HepG2 (cell line): ENCODE measurements around the gene R3HCC1L. TPM values are rescaled to one million over a fixed set of nuclear protein-coding genes. Genes with fewer than 3 reads are reported as not detected.

Source experiments
- ATAC-seq: fragments of 200-7000 bp; cut with Tn5 transposase; 3 replicates; pipeline ENCODE4 v1.9.1; 2020; ENCODE audit warnings: mild to moderate bottlenecking, moderate library complexity
- BruUV-seq: library from RNA; stranded (reverse); fragments of 400-500 nt; replicated peaks from 2 replicates; lab custom pipeline; 2021; lab: Mats Ljungman, UMichigan
- CTCF ChIA-PET: fragments of 300-600 bp; formaldehyde crosslinking; extraction: SDS; loops from one replicate; lab custom pipeline; 2021; ENCODE audit warnings: low total read pairs, inconsistent platforms, low intra/inter-chr PET ratio; lab: Yijun Ruan, JAX
- POLR2A ChIA-PET: fragments of 350-600 bp; sonication (Branson Sonifier 250); formaldehyde crosslinking; loops from one replicate; lab custom pipeline; 2020; ENCODE audit warnings: antibody characterized with exemption, inconsistent platforms; lab: Yijun Ruan, JAX
- DNase-seq: peaks from one replicate; pipeline ENCODE4 v3.0.0-alpha.2; 2015; ENCODE audit warnings: low spot score
- FAIRE-seq: peaks from 3 replicates; lab custom pipeline; 2011; peaks lifted over from hg19 to GRCh38; lab: Jason Lieb, UNC
- H2AFZ ChIP-seq: one replicate; pipeline ENCODE4 v1.6.1; 2011; ENCODE audit warnings: low read length, inconsistent platforms
- H3K27ac ChIP-seq: fragments of 300-600 bp; 3 replicates; pipeline ENCODE4 v1.8.0; 2011; ENCODE audit warnings: mixed run types, mild to moderate bottlenecking, mixed read lengths, low read length, inconsistent platforms; ENCODE audit not compliant: insufficient read depth; ENCODE audit errors: extremely low read length
- H3K27me3 ChIP-seq, 2 experiments: fragments of 200-600 bp in 1 of 2; 2 replicates in 1 of 2; 3 replicates in 1 of 2; pipeline versions ENCODE4 v1.6.0 to v1.8.0; 2011; ENCODE audit warnings: low read length in 2 of 2, mild to moderate bottlenecking in 2 of 2, moderate library complexity in 2 of 2, inconsistent platforms in 1 of 2; ENCODE audit not compliant: insufficient read depth in 2 of 2, control insufficient read depth in 1 of 2
- H3K36me3 ChIP-seq, 2 experiments: fragments of 200-600 bp in 1 of 2; replicated peaks in 1 of 2; 2 replicates in 1 of 2; 3 replicates in 1 of 2; pipeline versions ENCODE4 v1.5.1 to v1.8.0; 2011; ENCODE audit warnings: low read length in 2 of 2, inconsistent platforms in 1 of 2; ENCODE audit not compliant: insufficient read depth in 2 of 2, control insufficient read depth in 1 of 2
- H3K4me1 ChIP-seq: 2 replicates; pipeline ENCODE4 v1.5.1; 2012; ENCODE audit warnings: low read length, inconsistent platforms; ENCODE audit not compliant: insufficient read depth
- H3K4me2 ChIP-seq: 2 replicates; pipeline ENCODE4 v1.6.0; 2011; ENCODE audit warnings: low read depth, low read length, inconsistent platforms
- H3K4me3 ChIP-seq, 3 experiments: fragments of 200-600 bp in 1 of 3; sonication (generic), shearing (Covaris generic) in 1 of 3; replicated peaks in 1 of 3; 2 replicates each; pipeline ENCODE4 v1.5.1; 2011 to 2016; ENCODE audit warnings: low read length in 3 of 3, inconsistent platforms in 2 of 3, low read depth in 2 of 3, mild to moderate bottlenecking in 2 of 3, control low read depth in 1 of 3, mixed read lengths in 1 of 3; ENCODE audit not compliant: insufficient read depth in 1 of 3
- H3K79me2 ChIP-seq: one replicate; pipeline ENCODE4 v1.6.1; 2011; ENCODE audit warnings: low read length, inconsistent platforms; ENCODE audit not compliant: insufficient read depth
- H3K9ac ChIP-seq: 2 replicates; pipeline ENCODE4 v1.6.0; 2011; ENCODE audit warnings: mild to moderate bottlenecking, low read depth, low read length, inconsistent platforms; ENCODE audit not compliant: insufficient read depth
- H3K9me3 ChIP-seq: 2 replicates; pipeline ENCODE4 v1.5.1; 2012; ENCODE audit warnings: mild to moderate bottlenecking, low read length
- H4K20me1 ChIP-seq: 2 replicates; pipeline ENCODE4 v1.6.0; 2011; ENCODE audit warnings: inconsistent platforms, mild to moderate bottlenecking, low read length, moderate library complexity; ENCODE audit not compliant: insufficient read depth
- FOXP1 ChIP-seq, 2 experiments: fragments of 450-650 bp in 1 of 2; IDR thresholded peaks; 2 replicates each; pipeline ENCODE4 v1.6.1; 2017 to 2018; ENCODE audit warnings: antibody characterized with exemption in 1 of 2
- MIXL1 ChIP-seq: IDR thresholded peaks from 2 replicates; pipeline ENCODE4 v1.6.1; 2016
- ZFP36L1 ChIP-seq: sonication (generic); formaldehyde crosslinking; IDR thresholded peaks from 2 replicates; pipeline ENCODE4 v1.8.0; 2022; ENCODE audit warnings: mild to moderate bottlenecking, missing genetic modification reagents, moderate library complexity
- ZNF569 ChIP-seq: sonication (generic); formaldehyde crosslinking; IDR thresholded peaks from 2 replicates; pipeline ENCODE4 v1.5.0; 2020; ENCODE audit warnings: mild to moderate bottlenecking, missing genetic modification reagents, moderate library complexity, borderline replicate concordance
- ZNF678 ChIP-seq: sonication (generic); formaldehyde crosslinking; IDR thresholded peaks from 2 replicates; pipeline ENCODE4 v1.4.0; 2020; ENCODE audit warnings: mild to moderate bottlenecking, missing genetic modification reagents
- WGBS: methylation state at CpG from one replicate; pipeline ENCODE4 v1.1.6; 2017; ENCODE audit warnings: low lambda C conversion rate; 5-methylcytosine and 5-hydroxymethylcytosine counted together
- in situ Hi-C: cut with HindIII; loops from 2 replicates; pipeline ENCODE4 v1.10.0; 2017; ENCODE audit warnings: low pct_unique_long_range_greater_than_20kb; ENCODE audit not compliant: extremely low pct_ligation_motif_present
- intact Hi-C: fragments of 100-400 bp; cut with micrococcal nuclease; formaldehyde crosslinking; loops from one replicate; pipeline ENCODE4 v1.10.0; 2022; ENCODE audit not compliant: unreplicated experiment
- polyA plus RNA-seq, 8 experiments: library from polyadenylated mRNA; depleted of rRNA in 3 of 8; stranded (reverse) in 7 of 8; unstranded in 1 of 8; fragments of >200 nt; fragmentation: Illumina TruSeq in 4 of 8; extraction: Trizol in 4 of 8; gene quantifications; 2 replicates each; pipeline versions ENCODE4 v1.2.1 to v1.2.3, GENCODE V29; 2011 to 2016; ENCODE audit warnings: low read depth in 4 of 8, missing spikeins in 1 of 8, mixed read lengths in 1 of 8; ENCODE audit not compliant: insufficient read depth in 1 of 8
- total RNA-seq, 5 experiments: library from RNA; depleted of rRNA; stranded (reverse); fragments of >200 nt; fragmentation: Illumina TruSeq; extraction: Trizol; gene quantifications; 2 replicates each; pipeline ENCODE4 v1.2.3, GENCODE V29; 2016; ENCODE audit warnings: low read depth in 1 of 5
- TF ChIP-seq, protein P1 (sequence below): sonication (generic); formaldehyde crosslinking; IDR thresholded peaks from 2 replicates; pipeline ENCODE4 v1.9.0; 2021; ENCODE audit warnings: missing genetic modification reagents, borderline replicate concordance
- TF ChIP-seq, protein P2 (sequence below): sonication (generic); formaldehyde crosslinking; IDR thresholded peaks from 2 replicates; pipeline ENCODE4 v1.5.1; 2020; ENCODE audit warnings: mild to moderate bottlenecking, missing genetic modification reagents, moderate library complexity

R3HCC1L gene
- total and polyA plus RNA-seq, 2 of the 13 experiments (the other 11 are each of a cell fraction or from before 2014, with no cell fraction given), result 6.5 to 12.2 TPM

DNA sequence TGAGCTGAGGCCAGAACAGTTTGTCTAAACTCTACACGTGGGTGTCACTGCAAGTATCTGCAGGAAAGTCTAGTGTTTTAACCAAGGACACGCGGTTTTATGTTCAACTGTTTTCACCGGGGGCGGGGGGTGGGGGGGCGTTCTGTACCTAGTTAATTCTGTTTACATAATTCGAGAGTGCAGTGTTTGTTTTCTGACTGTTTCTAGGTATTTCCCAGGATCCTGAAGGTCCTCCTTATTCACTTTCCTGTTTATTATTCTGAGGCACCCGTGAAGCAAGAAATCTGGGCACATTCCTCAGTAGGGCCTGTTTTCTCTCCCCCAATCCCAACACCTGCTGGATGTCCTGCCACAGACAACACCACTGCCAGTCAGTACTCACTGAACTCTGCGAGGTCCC is 125.9 kb downstream of the R3HCC1L start (continued):
- no peak for TF ChIP-seq FOXP1 (IDR thresholded peaks at IDR 0.05)
- peak; percentile 39; the same call in 1 of the 2 replicates for TF ChIP-seq FOXP1 (CRISPR knock-in tag; IDR thresholded peaks at IDR 0.05)
- TF ChIP-seq ZNF569 (CRISPR knock-in tag), result no peak
- TF ChIP-seq MIXL1 (CRISPR knock-in tag), result 0 out of 2 replicates have a peak, but pooled peaks have one; percentile 15

DNA sequence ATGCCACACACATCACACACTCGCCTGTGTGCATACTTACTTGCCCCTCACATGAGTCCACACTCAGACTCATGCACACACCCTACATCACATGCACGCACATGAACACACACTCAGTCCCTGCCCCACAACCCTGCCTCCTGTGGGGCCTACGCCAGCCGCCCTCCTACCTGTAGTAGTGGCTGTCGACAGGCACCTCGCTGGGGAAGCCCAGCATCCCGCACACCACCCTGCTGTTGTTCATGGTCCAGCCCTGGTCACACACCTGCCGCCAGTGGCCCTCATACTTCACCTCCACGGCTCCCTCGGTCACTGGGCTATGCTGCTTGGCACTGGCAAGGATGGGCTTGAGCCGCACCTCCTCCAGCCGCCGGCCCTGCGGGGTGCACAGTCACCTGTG is 126.3 kb downstream of the R3HCC1L start:
- Histone ChIP-seq H2AFZ (no peak overlapping the region), H3K4me2 (no peak overlapping the region), H3K36me3 (no peaks in the 10 kb centered on the region; a peak in 1 of 5 replicates), H3K9me3 (no peaks in the 10 kb centered on the region), H3K9ac (no peak overlapping the region), H3K4me3 (no peak overlapping the region), H3K27me3 (no peaks in the 10 kb centered on the region), H4K20me1 (no peaks in the 10 kb centered on the region), H3K4me1 (peaks cover 32% of the 10 kb centered on the region), H3K79me2 (no peaks in the 10 kb centered on the region), H3K27ac (no peak overlapping the region)
- in situ Hi-C loops, result no loop called here
- POLR2A ChIA-PET, result no interaction called here
- BruUV-seq, result no TSS peak
- TF ChIP-seq, protein P1, sequence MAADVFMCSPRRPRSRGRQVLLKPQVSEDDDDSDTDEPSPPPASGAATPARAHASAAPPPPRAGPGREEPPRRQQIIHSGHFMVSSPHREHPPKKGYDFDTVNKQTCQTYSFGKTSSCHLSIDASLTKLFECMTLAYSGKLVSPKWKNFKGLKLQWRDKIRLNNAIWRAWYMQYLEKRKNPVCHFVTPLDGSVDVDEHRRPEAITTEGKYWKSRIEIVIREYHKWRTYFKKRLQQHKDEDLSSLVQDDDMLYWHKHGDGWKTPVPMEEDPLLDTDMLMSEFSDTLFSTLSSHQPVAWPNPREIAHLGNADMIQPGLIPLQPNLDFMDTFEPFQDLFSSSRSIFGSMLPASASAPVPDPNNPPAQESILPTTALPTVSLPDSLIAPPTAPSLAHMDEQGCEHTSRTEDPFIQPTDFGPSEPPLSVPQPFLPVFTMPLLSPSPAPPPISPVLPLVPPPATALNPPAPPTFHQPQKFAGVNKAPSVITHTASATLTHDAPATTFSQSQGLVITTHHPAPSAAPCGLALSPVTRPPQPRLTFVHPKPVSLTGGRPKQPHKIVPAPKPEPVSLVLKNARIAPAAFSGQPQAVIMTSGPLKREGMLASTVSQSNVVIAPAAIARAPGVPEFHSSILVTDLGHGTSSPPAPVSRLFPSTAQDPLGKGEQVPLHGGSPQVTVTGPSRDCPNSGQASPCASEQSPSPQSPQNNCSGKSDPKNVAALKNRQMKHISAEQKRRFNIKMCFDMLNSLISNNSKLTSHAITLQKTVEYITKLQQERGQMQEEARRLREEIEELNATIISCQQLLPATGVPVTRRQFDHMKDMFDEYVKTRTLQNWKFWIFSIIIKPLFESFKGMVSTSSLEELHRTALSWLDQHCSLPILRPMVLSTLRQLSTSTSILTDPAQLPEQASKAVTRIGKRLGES (CRISPR knock-in tag), result no peak
- TF ChIP-seq ZFP36L1, result no peak
- TF ChIP-seq ZNF569 (CRISPR knock-in tag), result no peak
- TF ChIP-seq, protein P2, sequence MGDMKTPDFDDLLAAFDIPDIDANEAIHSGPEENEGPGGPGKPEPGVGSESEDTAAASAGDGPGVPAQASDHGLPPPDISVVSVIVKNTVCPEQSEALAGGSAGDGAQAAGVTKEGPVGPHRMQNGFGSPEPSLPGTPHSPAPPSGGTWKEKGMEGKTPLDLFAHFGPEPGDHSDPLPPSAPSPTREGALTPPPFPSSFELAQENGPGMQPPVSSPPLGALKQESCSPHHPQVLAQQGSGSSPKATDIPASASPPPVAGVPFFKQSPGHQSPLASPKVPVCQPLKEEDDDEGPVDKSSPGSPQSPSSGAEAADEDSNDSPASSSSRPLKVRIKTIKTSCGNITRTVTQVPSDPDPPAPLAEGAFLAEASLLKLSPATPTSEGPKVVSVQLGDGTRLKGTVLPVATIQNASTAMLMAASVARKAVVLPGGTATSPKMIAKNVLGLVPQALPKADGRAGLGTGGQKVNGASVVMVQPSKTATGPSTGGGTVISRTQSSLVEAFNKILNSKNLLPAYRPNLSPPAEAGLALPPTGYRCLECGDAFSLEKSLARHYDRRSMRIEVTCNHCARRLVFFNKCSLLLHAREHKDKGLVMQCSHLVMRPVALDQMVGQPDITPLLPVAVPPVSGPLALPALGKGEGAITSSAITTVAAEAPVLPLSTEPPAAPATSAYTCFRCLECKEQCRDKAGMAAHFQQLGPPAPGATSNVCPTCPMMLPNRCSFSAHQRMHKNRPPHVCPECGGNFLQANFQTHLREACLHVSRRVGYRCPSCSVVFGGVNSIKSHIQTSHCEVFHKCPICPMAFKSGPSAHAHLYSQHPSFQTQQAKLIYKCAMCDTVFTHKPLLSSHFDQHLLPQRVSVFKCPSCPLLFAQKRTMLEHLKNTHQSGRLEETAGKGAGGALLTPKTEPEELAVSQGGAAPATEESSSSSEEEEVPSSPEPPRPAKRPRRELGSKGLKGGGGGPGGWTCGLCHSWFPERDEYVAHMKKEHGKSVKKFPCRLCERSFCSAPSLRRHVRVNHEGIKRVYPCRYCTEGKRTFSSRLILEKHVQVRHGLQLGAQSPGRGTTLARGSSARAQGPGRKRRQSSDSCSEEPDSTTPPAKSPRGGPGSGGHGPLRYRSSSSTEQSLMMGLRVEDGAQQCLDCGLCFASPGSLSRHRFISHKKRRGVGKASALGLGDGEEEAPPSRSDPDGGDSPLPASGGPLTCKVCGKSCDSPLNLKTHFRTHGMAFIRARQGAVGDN (CRISPR knock-in tag), result peak; percentile 12; the same call in 1 of the 2 replicates
- TF ChIP-seq ZNF678 (CRISPR knock-in tag), result no peak
- 87% methylated on average over 14 of the region's 14 CpGs for WGBS
- FAIRE-seq (no peak), ATAC-seq (peak; percentile 8; the same call in 2 of the 3 replicates), DNase-seq (no peak)
- CTCF ChIA-PET, result no interaction called here
- intact Hi-C loops, result no loop called here
